VCaP (cell line): Measurements from ENCODE around the gene ANK3.
"Not testable (repeated sequence)": the region's sequence is repeated elsewhere in the genome, so short reads cannot be mapped to it uniquely, and the experiment has no call there.

ENCODE experiments used
- H3K27ac ChIP-seq: fragments of 450-650 bp; 2 replicates; pipeline ENCODE4 v1.5.1; 2017
- TF ChIP-seq, protein P1 (sequence below): fragments of 450-650 bp; conservative IDR thresholded peaks from 2 replicates; pipeline ENCODE4 v1.5.1; 2017; ENCODE audit warnings: mild to moderate bottlenecking, moderate library complexity

Gene ANK3

DNA sequence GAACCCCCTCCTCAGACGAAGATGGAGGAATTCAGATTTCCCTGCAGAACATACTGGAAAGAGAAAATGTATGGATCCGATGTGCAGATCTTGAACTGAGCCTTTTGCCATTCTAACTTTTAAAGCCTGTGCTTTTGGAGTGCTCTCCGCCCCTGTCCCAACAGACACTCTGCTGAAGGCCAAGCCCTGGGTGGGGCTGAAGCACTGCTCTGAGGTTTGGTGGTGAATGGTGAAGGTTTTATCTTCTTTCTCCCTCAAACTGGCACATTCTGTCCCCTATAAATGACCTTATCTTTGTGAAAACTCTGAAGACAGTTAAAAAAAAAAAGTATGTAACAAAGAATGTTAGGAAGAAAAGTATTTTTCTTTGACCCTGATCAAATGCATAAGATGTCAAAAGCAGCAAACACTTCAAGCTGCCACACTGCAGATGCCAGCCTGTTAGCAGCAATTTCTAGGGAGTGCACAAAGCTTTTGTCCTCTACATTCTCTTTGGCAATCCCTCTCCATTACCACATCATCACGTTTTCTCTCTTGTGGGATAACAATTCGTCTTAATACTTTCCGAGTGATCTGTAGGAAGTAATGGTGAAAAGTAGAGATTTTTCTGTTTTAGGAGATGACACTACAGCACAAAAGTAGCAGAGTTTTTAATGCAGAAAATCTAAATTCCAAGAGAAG lies 346.0 kb downstream of the ANK3 start:
- peak overlapping the region; percentile 41; the same call in 1 of the 2 replicates for H3K27ac ChIP-seq
- TF ChIP-seq, protein P1, sequence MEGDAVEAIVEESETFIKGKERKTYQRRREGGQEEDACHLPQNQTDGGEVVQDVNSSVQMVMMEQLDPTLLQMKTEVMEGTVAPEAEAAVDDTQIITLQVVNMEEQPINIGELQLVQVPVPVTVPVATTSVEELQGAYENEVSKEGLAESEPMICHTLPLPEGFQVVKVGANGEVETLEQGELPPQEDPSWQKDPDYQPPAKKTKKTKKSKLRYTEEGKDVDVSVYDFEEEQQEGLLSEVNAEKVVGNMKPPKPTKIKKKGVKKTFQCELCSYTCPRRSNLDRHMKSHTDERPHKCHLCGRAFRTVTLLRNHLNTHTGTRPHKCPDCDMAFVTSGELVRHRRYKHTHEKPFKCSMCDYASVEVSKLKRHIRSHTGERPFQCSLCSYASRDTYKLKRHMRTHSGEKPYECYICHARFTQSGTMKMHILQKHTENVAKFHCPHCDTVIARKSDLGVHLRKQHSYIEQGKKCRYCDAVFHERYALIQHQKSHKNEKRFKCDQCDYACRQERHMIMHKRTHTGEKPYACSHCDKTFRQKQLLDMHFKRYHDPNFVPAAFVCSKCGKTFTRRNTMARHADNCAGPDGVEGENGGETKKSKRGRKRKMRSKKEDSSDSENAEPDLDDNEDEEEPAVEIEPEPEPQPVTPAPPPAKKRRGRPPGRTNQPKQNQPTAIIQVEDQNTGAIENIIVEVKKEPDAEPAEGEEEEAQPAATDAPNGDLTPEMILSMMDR, result no peak

DNA sequence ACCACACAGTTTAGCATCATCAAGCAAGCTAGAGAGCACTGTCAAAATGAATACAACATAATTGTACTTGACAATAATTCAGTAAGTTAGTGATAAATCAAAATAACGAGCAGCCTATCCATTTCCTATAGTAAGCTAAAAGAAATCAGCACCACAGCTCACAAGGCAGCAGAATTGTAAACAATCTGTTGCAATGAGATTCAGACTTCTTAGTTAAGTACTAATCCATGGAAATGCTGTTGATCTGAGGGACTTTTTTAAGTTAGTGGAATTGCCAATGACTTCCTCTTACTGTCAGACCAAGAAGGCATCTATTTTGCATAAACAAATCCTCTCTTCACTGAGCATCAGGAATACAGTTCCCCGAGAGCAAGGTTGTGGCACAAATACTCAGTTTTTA lies 346.8 kb downstream of the ANK3 start:
- TF ChIP-seq, protein P1, result no peak
- peak overlapping the region; percentile 41; the same call in 1 of the 2 replicates for H3K27ac ChIP-seq

DNA sequence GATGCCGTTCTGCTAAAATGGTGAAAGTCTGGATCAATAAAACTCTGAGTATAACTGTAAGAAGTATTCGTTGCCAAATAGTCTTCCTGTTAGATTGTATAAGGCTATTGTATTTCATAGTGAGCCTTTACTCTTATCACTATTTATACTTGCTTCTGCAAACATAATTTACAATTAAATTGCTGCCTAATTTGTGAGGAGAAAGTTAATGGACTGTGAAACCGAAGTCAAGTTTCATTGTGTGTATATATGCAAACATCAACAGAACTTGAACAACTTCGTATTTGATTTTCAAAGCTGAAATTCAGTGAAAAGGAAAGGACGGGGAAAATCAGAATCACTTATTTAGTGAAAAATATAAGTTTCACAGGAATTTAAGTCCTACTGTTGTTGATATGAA lies 347.4 kb downstream of the ANK3 start:
- TF ChIP-seq, protein P1, result no peak
- peak overlapping the region; percentile 41; the same call in 1 of the 2 replicates for H3K27ac ChIP-seq

DNA sequence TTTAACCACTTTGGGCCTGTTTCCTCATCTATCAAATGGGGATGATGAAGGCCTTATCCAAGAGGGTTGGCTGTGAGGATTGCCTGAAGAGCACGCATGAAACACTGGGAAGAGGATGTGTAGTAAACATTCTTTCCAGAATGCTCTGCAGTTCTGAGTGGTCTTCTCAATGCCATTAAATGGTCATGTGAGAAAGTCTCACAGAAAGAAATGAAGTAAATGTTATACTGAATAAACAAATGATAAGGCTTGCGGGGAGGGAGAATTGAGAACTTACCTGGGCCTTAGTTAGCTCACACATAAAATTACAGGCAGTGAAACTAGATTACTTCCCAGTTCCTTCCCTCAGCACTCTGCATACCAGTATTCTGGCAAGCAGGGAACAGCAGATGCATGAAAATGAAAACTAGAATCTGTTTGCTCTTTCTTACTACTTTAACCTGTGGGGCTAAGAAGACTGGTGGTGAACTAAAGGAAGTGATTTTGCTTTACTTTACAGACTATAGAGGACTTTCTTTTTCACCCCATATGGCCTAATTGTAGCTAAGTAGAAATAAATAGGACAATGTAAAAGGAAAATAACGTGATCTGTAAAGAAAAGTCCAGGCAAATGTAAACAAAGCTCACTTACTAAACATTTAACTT lies 348.1 kb downstream of the ANK3 start:
- H3K27ac ChIP-seq, result peak overlapping the region; percentile 41; the same call in 1 of the 2 replicates
- TF ChIP-seq, protein P1, result no peak

DNA sequence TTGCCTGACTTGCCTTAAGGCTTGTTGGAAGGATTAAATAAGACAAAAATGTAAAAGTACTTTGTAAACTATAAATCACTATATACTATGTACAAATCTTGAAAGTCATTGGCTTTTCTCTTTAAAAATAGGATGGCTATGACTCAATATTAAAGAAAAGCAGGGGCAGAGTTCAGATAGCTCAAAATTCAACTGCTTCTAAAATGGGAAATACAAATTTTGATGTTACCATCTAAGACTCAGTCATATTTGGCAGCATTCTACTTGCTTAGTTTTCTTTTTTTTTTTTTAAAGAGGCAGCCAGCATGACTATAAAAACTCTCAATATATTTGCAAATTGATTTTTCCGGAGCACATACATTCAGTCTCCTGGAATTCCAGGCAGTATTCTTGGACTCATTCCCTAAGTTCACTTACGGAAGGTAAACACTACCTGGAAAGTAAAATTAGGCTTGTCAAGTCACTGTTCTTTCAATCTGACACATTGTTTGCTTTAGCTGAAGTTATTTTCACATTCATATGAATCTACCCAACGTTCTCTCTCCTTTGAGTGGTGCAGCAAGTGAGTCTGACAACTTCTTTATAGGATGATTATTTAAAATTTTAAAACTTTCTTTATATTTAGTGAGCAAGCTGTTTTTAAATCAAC lies 349.5 kb downstream of the ANK3 start:
- H3K27ac ChIP-seq, result no peak overlapping the region
- TF ChIP-seq, protein P1, result no peak

DNA sequence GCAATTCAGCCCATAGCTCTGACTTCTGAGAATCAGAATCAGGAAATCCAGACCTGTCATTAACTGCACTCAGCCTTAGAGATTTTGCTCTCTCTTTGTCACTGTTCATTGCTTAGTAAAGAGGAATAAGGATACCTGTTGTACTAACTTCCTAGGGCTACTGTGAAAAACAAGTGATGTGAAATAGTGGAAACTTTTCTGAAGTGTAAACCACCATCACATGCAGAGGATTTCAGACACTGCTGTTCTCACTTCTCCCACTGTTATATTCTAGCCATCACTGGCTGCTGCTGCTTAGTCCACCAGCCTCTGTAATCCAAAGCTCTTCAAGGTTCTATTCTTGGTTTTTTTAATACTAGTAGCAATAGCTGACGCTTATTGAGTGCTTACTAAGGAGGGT lies 353.7 kb downstream of the ANK3 start:
- TF ChIP-seq, protein P1, result no peak
- no peak overlapping the region for H3K27ac ChIP-seq

DNA sequence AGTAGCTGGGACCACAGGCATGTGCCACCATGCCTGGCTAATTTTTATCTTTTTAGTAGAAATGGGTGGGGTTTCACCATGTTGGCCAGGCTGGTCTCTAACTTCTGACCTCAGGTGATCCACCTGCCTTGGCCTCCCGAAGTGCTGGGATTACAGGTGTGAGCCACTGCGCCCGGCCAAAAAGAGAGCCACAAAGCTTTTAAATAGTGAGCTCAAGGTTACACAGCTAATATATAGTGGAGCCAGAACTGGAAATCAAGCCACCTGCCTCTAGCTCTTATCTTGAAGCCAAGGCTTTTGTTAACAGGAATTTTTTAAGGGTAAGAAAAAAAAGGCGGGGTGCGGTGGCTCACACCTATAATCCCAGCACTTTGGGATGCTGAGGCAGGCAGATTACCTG lies 354.3 kb downstream of the ANK3 start:
- not testable (repeated sequence) for H3K27ac ChIP-seq

DNA sequence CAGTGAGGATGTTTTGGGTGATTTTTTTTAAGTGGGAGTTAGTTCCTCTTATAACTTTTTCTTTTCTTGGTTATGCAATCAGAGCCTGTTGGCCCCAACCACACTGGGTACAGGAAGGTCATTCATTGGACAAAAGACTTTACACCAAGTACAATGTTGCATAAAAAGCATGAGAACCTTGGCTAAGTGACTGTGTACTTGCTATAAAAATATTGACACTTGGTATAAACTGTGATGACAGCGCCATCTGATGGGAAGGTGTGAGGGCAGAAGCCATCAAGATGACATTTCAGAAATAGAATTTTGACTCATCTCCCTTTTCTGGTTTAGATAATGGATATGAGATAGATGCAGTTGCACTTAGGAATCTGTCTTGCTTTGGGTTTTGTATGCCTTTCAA lies 357.0 kb downstream of the ANK3 start:
- TF ChIP-seq, protein P1, result peak; percentile 80
- no peak overlapping the region for H3K27ac ChIP-seq
